ENCODE data around the gene ITPK1.
"Not testable (repeated sequence)": the region's sequence is repeated elsewhere in the genome, so short reads cannot be mapped to it uniquely, and the experiment has no call there.

The ITPK1 gene

DNA sequence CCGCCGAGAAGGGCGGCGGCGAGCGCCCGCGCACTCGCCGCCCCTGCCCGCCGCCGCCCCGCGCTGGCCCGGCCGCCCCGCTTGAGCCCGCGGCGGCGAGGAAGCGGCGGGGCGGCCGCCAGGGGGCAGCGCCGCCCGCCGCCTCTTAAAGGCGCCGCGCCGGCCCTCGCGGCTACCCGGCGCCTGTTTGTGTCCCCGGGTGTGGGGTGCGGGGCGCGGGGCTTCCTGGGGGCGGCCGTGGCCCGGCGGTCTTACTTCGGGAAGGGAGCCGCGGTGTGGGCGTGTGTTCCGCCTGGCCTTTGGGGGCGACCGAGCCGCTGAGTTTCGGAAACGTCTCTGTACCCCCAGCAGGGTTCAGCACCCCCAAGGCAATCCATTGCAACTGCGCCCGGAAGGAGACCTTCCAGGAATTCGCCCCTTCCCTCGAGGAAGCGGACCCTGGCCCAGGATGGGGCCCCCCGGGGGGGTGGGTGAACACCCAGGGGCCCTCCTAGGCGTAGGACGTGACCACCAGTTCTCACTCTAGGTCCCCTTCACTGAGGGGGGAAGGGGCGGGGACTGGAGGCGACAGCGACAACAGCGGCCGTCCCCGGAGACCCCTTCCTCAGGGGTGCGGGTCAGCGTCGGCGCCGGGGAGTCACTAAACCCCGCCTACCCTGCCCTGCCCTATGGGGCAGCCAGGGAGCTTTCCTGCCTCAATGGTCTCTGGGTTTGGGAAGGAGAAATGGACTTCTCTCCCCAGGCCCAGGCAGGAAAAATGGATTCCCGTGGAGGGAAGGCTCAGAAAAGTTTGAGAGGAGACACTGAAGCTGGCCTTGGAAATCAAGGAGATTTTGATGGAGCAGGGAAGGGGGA, at the start of gene ITPK1:
Gene ITPK1 (minus strand): TSS at position 105 of the 855 bp plus-strand sequence. CDS start 762 bp downstream, outside the sequence.
- DNase-seq: no peak

DNA sequence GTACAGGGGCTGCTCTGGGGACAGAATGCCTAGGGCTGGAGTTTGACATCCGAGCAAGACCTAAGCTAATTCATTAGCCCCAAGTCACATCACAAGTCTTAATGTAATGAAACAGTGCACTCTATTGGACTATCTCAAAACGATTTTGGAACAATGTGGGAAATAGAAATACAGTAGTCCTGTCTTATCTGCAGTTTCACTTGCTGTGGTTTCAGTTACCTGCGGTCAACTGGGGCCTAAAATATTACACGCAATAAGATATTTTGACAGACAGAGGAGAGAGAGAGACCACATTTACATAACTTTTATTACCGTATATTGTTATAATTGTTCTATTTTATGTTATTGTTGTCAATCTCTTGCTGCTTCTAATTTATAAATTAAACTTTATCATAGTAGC, 47.8 kb upstream of the ITPK1 start:
- no peak for DNase-seq

DNA sequence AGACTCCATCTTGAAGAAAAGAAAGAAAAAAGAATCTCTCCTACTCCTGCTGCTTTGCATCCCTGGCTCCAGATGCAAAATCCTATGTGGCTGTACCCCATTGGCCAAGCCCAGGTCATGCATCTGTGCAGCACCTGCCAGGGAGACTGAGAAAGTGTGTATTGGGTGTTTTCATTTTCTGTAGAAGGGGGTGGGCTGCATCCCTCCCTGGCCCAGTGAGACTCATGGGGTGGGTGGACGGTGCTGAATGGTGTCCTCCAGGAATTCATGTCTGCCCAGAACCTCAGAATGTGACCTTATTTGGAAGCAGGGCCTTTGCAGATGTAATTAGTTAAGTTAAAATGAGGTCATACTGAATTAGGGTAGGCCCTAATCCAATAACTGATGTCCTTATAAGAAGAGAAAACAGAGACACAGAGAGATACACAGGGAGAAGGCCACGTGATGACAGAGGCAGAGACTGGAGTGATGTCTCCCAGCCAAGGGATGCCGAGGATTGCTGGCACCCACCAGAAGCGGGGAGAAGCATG, 45.8 kb upstream of the ITPK1 start:
- DNase-seq: no peak

DNA sequence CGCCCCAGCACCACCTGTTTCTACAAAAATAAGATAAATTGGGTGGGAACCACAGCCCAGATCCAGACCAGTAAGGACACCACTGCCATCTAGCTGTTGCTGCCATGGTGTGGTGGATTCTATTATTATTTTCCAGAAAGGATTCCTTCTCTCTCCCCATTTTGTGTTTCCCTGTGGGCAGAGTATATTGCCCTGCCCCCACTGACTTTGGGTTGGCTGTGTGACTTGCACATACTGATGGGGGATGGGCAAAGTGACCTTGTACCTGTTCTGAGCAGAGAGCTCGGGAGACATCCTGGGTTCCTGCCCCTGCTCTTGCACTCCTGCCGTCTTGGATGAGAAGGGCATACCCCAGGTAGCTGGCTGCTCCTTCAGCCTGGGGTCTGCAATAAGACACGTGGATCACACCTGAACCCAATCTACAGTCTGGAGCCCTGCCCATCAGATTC, 44.7 kb upstream of the ITPK1 start:
- DNase-seq: no peak

DNA sequence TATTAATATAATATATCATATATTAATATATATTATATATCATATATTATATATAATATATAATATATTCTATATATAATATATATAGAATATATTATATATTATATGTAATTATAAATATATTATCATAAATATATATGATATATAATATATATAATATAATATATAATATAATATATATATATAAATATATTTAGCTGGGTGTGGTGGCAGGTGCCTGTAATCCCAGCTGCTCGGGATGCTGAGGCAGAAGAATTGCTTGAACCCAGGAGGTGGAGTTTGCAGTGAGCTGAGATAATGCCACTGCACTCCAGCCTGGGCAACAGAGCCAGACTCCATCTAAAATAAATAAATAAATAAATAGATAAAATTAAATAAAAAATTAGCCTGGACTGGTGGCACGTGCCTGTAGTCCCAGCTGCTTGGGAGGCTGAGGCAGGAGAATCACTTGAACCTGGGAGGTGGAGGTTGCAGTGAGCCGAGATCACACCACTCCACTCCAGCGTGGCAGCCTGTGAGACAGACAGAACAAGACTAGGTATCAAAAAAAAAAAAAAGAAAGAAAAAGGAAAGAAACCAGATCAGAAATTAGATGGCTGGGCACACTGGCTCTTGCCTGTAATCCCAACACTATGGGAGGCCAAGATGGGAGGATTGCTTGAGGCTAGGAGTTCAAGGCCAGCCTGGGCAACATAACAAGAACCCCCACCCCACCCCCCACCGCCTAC, 44.1 kb upstream of the ITPK1 start:
- DNase-seq: not testable (repeated sequence)

DNA sequence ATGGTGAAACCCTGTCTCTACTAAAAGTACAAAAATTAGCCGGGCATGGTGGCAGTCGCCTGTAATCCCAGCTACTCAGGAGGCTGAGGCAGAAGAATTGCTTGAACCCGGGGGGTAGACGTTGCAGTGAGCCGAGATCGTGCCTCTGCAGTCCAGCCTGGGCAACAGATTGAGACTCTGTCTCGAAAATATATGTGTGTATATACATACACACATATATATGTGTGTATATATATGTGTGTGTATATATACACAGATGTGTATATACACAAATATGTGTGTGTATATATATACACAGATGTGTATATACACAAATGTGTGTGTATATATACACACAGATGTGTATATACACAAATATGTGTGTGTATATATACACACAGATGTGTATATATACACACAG, 42.6 kb upstream of the ITPK1 start:
- not testable (repeated sequence) for DNase-seq

DNA sequence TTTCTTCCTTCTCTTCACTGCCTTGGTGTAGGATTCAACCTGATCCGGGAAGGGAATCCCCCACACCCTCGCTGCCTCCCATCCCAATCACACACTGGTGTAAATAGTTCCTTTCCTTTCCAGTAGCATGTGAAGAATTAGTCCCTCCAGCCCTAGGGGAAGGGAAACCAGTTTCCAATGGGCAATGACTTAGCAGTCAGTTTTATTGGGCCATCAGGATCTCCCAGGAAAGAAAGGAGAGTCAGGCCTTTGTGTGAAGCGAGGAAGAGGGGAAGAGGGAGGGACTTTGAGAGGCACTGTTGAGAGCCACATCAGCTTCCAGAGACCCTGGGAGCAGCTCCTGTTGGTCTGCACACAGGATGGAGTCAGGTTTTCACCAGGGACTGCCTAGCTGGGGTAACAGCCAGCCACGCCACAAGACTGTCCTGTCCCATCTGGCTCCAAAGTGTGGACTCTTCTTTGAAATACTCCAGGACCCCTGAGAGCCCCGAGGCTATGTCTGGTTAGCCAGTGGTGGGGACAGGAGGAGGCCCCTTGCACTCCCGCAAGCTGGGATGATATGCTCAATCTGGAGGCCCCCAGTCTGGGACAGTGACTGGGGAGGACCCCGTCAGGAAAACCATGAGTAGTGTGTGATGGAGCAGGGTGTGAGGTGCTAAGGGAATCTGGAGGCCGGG, 41.1 kb upstream of the ITPK1 start:
- DNase-seq: no peak

DNA sequence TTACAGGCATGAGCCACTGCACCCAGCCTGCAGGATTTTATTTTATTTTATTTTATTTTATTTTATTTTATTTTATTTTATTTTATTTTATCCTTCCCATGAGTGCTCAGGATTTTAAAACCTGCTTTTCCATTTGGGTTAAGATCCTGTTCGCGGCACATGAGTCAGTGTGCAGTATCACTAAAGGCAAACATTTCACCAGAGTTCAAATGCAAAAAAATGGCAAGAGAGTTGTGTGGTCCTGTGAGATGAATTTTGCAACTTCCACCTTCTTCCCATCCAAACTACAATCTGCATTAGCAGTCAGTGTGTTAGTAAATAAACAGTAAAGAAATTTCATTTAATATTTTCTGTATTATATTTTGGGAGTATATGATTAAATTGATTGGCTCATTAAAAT, 39.9 kb upstream of the ITPK1 start:
- no peak for DNase-seq

DNA sequence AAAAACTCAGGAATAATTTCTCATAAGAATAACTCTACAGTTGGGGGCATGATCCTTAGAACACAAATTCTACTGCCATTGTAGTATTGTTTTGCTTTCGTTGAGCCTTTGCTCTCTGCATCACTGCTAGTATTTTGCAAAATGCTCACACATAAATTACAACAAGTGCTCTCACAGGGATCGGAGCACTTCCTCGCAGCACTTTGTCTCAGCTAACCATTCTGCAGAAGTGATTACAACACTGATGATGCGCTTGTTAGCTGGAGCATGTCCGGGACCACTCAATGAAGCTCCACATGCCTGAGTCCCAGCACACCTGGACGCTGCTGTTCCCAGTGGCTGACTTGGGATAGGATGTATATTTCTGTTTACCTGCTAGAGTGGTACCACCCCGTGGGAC, 37.4 kb upstream of the ITPK1 start:
- DNase-seq: no peak

DNA sequence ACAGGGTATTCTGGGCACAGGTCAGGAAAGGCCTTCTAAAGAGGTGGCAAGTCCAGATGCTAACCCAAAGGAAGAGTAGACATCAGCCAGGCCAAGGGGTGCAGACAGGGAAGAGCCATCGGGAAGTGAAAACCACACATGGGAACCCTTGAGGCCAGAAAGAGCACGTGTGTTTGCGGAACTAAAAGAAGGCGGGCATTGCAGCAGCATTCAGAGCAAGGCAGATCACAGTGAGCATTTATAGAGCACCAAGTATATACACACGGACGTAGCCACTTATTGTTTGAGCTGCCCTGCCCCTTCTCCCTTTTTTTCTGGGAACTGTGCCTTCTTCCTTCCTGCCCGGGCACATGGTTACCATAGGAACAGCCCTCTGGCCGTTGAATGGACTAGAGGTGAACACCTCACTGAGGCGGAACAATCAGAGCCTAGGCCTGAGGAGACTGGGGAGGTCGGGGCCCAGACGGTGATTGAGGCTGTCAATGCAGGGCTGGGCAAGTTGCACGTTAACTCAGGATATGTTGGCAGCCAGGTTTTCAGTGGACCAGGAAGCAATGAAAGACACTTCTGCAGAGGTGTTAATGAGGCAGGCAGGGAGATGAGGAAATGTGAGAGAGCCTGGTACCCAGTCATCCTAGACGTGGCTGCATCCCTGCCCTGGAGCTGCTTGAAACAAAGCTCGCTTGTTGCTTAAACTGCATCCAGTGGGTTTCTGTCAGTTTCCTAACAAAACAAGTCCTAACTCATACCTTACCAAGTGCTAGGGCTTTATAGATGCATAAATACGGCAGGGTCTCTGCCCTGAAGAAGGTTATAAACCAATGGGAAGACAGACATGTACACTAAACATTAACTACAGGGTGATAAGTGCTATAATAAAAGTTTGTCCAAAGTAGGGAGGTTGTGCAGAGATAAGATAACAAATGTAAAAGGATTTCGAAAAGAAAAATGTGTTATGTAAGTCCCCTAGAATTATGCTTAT, 34.8 kb upstream of the ITPK1 start:
- no peak for DNase-seq

DNA sequence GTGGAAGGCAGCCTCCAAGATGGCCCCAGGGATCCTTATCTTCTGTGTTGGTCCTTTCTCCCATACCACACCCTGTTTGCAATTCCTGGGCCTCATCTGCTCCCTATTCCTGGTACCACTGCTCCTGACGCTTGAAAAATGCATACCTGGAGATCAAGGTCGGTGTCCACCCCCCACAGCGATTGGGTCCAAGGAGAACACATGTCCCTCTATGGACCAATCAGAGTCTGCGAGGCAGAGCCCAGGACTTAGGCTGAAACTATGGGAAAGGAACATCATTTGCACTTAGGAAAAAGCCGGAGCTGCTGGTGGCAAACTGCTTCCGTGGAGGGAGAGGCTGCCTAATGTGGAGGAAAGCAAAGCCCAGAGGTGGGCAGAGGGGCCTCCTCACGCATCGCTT, 33.3 kb upstream of the ITPK1 start:
- DNase-seq: no peak

DNA sequence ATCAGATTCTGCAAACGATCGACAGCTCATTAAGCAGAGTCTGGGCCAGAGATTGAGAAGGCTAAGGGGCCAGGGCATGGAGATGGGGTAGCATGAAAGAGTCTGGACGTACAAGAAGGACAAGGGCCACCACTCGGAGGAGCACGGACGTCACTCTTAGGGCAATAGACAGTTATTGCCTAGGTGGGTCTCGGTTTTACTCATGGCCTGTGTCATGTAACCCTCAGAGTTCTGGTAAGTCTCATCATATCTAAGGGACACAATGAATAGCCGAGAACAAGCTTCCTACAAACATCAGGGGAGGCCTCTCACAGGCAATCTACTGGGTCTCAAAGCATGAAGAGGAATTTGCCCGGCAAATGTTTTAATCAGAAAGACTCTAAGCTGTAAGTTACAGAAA, 30.4 kb upstream of the ITPK1 start:
- no peak for DNase-seq

DNA sequence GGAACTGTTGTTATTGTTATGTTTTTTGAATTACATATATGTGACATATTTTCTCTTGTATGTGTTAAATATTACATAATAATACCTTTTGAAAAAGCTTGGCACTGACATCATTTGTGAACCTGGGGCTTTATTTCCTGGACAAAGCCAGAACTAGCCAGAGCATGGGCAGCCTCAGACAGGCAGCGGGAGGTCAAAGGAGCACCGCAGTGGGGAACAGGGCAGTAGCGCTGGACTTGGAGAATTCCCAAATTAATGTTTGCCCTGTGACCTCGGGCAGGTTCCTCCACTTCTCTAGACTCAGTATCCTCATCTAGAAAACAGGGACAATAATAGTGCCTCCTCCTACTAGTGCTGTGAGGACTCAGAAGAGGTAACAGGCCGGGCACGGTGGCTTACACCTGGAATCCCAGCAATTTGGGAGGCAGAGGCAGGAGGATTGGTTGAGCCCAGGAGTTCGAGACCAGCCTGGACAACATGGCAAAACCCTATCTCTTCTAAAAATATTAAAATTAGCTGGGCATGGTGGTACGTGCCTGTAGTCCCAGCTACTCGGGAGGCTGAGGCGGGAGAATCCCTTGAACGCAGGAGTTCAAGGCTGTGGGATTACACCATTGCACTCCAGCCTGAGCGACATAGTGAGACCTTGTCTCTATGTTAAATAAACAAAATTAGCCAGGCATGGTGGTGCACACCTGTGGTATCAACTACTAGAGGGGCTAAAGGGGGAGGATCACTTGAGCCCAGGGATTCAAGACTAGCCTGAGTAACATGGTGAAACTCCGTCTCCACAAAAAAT, 27.3 kb upstream of the ITPK1 start:
- no peak for DNase-seq

DNA sequence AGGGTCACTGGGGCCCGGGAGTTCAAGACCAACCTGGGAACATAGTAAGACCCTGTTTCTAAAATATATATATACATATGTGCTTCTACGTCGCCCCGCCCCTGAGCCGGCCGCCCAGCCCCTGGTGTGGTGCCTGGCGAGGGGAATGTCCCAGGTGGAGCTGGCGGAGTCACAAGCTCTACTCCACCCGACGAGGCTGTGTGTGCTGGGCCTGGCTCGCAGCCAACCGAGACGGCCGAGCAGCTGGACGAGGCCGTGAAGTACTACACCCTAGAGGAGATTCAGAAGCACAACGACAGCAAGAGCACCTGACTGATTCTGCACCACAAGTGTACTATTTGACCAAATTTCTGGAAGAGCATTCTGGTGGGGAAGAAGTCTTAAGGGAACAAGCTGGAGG, 22.1 kb upstream of the ITPK1 start:
- no peak for DNase-seq

DNA sequence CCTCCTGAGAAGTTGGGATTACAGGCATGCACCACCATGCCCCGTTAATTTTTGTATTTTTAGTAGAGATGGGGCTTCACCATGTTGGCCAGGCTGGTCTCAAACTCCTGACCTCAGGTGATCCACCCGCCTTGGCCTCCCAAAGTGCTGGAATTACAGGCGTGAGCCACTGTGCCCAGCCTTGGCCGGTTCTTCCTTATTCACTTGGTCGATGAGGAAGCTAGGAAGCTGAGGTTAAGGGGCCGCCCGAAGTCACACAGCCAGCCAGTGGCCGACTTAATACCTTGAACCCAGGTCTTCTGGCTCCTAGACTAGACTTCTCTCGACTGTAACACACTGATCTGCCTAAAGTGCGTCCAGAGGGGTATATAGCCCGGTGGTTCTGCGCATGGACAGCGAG, 20.8 kb upstream of the ITPK1 start:
- DNase-seq: not testable (repeated sequence)

DNA sequence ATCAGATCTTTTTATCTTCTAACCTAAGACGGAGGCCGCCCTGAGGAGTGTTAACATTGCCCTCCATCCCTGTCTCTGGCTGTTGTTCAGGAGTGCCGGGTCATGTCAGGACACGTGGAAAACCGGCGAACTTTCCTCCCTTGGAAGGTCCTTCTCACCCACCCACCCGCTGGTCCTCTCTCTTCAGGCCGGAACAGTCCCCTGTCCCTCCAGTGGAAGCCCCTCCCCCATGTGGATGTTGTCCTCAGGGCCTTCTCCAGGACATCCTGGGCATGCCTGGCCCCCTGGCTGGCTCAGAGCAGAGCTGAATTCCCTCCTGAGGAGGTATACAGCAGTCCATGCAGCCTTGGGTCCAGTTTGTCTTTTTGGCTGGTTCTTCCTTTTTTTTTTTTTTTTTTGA, 20.3 kb upstream of the ITPK1 start:
- no peak for DNase-seq

DNA sequence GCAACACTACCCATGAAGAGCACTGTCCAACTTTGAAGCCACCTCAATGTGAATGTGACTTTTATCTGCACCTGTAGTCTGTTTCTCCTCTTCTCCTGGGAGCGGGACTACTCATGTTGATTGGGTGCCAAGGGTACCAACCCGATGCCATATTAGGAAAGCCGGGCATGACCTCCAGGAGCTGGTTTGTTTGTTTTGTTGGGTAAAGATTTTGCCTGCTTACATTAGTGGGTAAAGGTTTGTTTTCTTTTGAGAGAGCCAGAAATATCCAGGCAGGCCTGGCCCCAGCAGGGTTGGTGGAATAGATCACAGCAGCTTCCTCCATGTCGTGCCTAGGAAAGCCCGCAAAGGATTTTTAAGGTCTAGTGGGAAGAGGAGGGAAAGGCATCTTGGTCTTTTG, 19.7 kb upstream of the ITPK1 start:
- DNase-seq: no peak

DNA sequence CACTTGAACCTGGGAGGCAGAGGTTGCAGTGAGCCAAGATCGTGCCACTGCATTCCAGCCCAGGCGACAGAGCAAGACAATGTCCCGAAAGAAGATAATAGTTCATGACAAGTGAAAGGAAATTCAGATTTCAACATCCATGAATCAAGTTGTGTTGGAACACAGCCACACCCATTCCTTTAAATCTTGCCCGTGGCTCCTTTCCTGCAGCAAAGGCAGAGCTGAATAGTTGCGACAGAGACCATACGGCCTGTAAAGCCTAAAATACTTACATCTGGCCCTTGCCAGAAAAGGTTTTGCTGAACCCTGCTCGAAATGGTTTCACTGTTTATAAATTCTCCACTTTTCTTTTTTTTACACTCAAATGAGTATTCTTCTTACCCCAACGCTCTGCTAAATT, 17.7 kb upstream of the ITPK1 start:
- no peak for DNase-seq

DNA sequence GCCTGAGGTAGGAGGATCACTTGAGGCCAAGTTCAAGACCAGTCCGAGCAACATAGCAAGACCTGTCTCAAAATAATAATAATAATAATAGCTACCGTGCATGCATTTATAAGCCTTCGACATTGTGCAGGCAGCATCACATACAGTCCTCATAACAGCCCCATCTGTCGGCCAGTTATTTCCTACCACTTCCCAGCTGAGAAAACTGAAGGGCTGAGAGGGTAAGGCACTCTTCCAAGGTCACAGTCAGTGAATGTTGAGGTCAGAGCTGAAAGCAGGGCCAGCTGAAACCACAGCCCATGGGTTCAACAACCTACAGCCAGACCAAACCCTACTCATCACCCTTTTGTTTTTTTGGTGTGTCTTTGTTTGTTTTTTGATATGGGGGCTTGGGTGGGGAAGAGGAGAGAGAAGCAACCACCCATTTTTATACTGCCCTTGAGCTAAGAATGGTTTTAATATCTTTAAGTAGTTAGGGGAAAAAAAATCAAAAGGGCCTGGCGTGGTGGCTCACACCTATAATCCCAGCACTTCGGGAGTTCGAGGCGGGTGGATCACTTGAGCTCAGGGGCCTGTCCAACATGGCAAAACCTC, 16.8 kb upstream of the ITPK1 start:
- no peak for DNase-seq

DNA sequence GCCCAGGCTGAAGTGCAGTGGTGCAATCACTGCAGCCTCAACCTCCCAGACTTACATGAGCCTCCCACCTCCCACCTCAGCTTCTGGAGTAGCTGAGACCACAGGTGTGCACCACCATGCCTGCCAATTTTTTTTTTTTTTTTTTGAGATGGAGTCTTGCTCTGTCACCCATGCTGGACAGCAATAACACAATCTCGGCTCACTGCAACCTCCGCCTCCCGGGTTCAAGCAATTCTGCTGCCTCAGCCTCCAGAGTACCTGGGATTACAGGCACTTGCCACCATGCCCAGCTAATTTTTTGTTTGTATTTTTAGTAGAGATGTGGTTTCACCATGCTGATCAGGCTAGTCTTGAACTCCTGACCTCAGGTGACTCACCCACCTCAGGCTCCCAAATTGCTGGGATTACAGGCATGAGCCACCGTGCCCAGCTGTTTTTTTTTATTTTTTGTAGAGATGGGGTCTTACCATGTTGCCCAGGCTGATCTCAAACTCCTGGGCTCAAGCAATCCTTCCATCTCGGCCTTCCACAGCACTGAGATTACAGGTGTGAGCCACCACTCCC, 15.6 kb upstream of the ITPK1 start:
- DNase-seq: not testable (repeated sequence)

All from cerebellar nuclear complex (tissue), 1 donor.